H1 (cell line): ENCODE results near the gene PALM. TPM values are rescaled to one million over a fixed set of nuclear protein-coding genes. Genes with fewer than 3 reads are reported as not detected.

Experiments
- CTCF ChIA-PET: fragments of 300-600 bp; sonication (Branson Sonifier 250); formaldehyde crosslinking; loops from one replicate; lab custom pipeline; 2021; ENCODE audit not compliant: partially characterized antibody; lab: Charles Lee
- POLR2A ChIA-PET: fragments of 300-600 bp; sonication (Branson Sonifier 250); formaldehyde crosslinking; loops from one replicate; lab custom pipeline; 2021; ENCODE audit warnings: inconsistent platforms; ENCODE audit not compliant: partially characterized antibody; lab: Charles Lee
- DNase-seq, 2 experiments: peaks; one replicate each; pipeline versions ENCODE4 v3.0.0 to v3.0.0-alpha.2; 2010 to 2022; ENCODE audit warnings: low spot score in 2 of 2, low read depth in 1 of 2, mixed read lengths in 1 of 2
- FAIRE-seq: peaks from 2 replicates; lab custom pipeline; 2011; peaks lifted over from hg19 to GRCh38; lab: Jason Lieb, UNC
- H2AFZ ChIP-seq: 2 replicates; pipeline ENCODE4 v1.8.1; 2012; ENCODE audit warnings: low read length, inconsistent platforms
- H2AK5ac ChIP-seq: 2 replicates; pipeline ENCODE4 v1.6.1; 2013; ENCODE audit warnings: low read depth, low read length
- H2BK120ac ChIP-seq: replicated peaks from 2 replicates; pipeline ENCODE3; 2013; ENCODE audit warnings: low read depth, low read length, inconsistent platforms
- H2BK12ac ChIP-seq: 2 replicates; pipeline ENCODE4 v1.6.1; 2013; ENCODE audit warnings: low read depth, low read length
- H2BK15ac ChIP-seq: 2 replicates; pipeline ENCODE4 v1.6.1; 2013; ENCODE audit warnings: low read length
- H2BK20ac ChIP-seq: 2 replicates; pipeline ENCODE4 v1.6.1; 2013; ENCODE audit warnings: low read length
- H2BK5ac ChIP-seq: 2 replicates; pipeline ENCODE4 v1.6.1; 2013; ENCODE audit warnings: low read depth, low read length
- H3K14ac ChIP-seq: 2 replicates; pipeline ENCODE4 v1.6.1; 2013; ENCODE audit warnings: inconsistent platforms; ENCODE audit not compliant: insufficient read length
- H3K18ac ChIP-seq: 2 replicates; pipeline ENCODE4 v1.6.1; 2013; ENCODE audit warnings: low read length; ENCODE audit errors: extremely low read depth
- H3K23ac ChIP-seq: 2 replicates; pipeline ENCODE4 v1.6.1; 2013; ENCODE audit warnings: inconsistent platforms; ENCODE audit not compliant: insufficient read length
- H3K23me2 ChIP-seq: 2 replicates; pipeline ENCODE4 v1.6.1; 2013; ENCODE audit warnings: low read depth, low read length
- H3K27ac ChIP-seq: 2 replicates; pipeline ENCODE4 v1.6.1; 2011; ENCODE audit warnings: low read depth, low read length, inconsistent platforms
- H3K27me3 ChIP-seq, 4 experiments: replicated peaks in 1 of 4; 1 replicate in 1 of 4; 2 replicates in 3 of 4; pipeline versions ENCODE4 v1.6.1 to v1.8.1; 2011 to 2013; ENCODE audit warnings: low read length in 3 of 4, mild to moderate bottlenecking in 3 of 4, inconsistent platforms in 2 of 4, mixed read lengths in 2 of 4, moderate library complexity in 1 of 4; ENCODE audit not compliant: control insufficient read depth in 3 of 4, insufficient read depth in 3 of 4; ENCODE audit errors: extremely low read depth in 1 of 4
- H3K36me3 ChIP-seq, 4 experiments: 2 replicates each; pipeline versions ENCODE4 v1.6.1 to v1.8.1; 2011 to 2013; ENCODE audit warnings: mild to moderate bottlenecking in 4 of 4, low read length in 3 of 4, moderate library complexity in 2 of 4, control low read depth in 1 of 4, inconsistent platforms in 1 of 4; ENCODE audit not compliant: insufficient read depth in 4 of 4, control insufficient read depth in 2 of 4
- H3K4ac ChIP-seq: replicated peaks from 2 replicates; pipeline ENCODE3; 2013; ENCODE audit warnings: low read length, low read depth, mixed read lengths, inconsistent platforms; ENCODE audit not compliant: insufficient read length
- H3K4me1 ChIP-seq, 4 experiments: replicated peaks in 1 of 4; 1 replicate in 1 of 4; 2 replicates in 3 of 4; pipeline versions ENCODE4 v1.6.1 to v1.8.1; 2011 to 2013; ENCODE audit warnings: low read length in 3 of 4, inconsistent platforms in 2 of 4, mixed read lengths in 1 of 4; ENCODE audit not compliant: insufficient read depth in 4 of 4, control insufficient read depth in 3 of 4
- H3K4me2 ChIP-seq, 2 experiments: 2 replicates each; pipeline versions ENCODE4 v1.6.1 to v1.8.1; 2011 to 2013; ENCODE audit warnings: low read depth in 2 of 2, low read length in 2 of 2, control low read depth in 1 of 2, inconsistent platforms in 1 of 2, mild to moderate bottlenecking in 1 of 2; ENCODE audit not compliant: insufficient read depth in 1 of 2
- H3K4me3 ChIP-seq, 4 experiments: fragments of 200-600, 300-600 bp in 1 of 4; sonication (generic), shearing (Covaris generic), sonication (Bioruptor Twin) in 1 of 4; 2 replicates each; pipeline versions ENCODE4 v1.5.1 to v1.8.1; 2011 to 2016; ENCODE audit warnings: low read length in 4 of 4, low read depth in 3 of 4, control low read depth in 2 of 4, inconsistent platforms in 2 of 4, mild to moderate bottlenecking in 2 of 4, mixed read lengths in 1 of 4, moderate library complexity in 1 of 4; ENCODE audit not compliant: insufficient read depth in 2 of 4; ENCODE audit errors: extremely low read depth in 1 of 4
- H3K56ac ChIP-seq: replicated peaks from 2 replicates; pipeline ENCODE3; 2013; ENCODE audit warnings: low read depth, mild to moderate bottlenecking, mixed read lengths, low read length, inconsistent platforms; ENCODE audit not compliant: insufficient read length
- H3K79me1 ChIP-seq: 2 replicates; pipeline ENCODE4 v1.6.1; 2013; ENCODE audit warnings: low read depth, low read length, control low read depth
- H3K79me2 ChIP-seq, 2 experiments: 2 replicates each; pipeline versions ENCODE4 v1.6.1 to v1.8.1; 2012 to 2013; ENCODE audit warnings: low read length in 2 of 2, mild to moderate bottlenecking in 2 of 2, inconsistent platforms in 1 of 2; ENCODE audit not compliant: insufficient read depth in 2 of 2, control insufficient read depth in 1 of 2
- H3K9ac ChIP-seq, 4 experiments: replicated peaks in 1 of 4; 1 replicate in 1 of 4; 2 replicates in 3 of 4; pipeline versions ENCODE4 v1.6.1 to v1.8.1; 2011 to 2013; ENCODE audit warnings: low read depth in 3 of 4, low read length in 3 of 4, control low read depth in 2 of 4, mild to moderate bottlenecking in 2 of 4, moderate library complexity in 2 of 4, inconsistent platforms in 1 of 4; ENCODE audit errors: extremely low read depth in 1 of 4
- H3K9me3 ChIP-seq, 2 experiments: 2 replicates each; pipeline versions ENCODE4 v1.6.1 to v1.8.1; 2012 to 2013; ENCODE audit warnings: mild to moderate bottlenecking in 2 of 2, moderate library complexity in 2 of 2, control low read depth in 1 of 2, inconsistent platforms in 1 of 2, low read depth in 1 of 2, low read length in 1 of 2, mixed read lengths in 1 of 2; ENCODE audit not compliant: insufficient read depth in 2 of 2
- H4K20me1 ChIP-seq, 2 experiments: replicated peaks in 1 of 2; 2 replicates each; pipeline versions ENCODE3 to v1.8.1; 2011 to 2013; ENCODE audit warnings: inconsistent platforms in 2 of 2, low read length in 2 of 2, mild to moderate bottlenecking in 1 of 2; ENCODE audit not compliant: insufficient read depth in 2 of 2, control insufficient read depth in 1 of 2
- H4K5ac ChIP-seq: 2 replicates; pipeline ENCODE4 v1.6.1; 2013; ENCODE audit warnings: low read length, low read depth, mixed read lengths, inconsistent platforms; ENCODE audit not compliant: insufficient read length
- H4K8ac ChIP-seq: 2 replicates; pipeline ENCODE4 v1.8.0; 2013; ENCODE audit warnings: mild to moderate bottlenecking, moderate library complexity, low read length, inconsistent platforms; ENCODE audit not compliant: insufficient read depth; ENCODE audit errors: extremely low read depth
- H4K91ac ChIP-seq: replicated peaks from 2 replicates; pipeline ENCODE3; 2013; ENCODE audit warnings: low read length, mixed read lengths, inconsistent platforms; ENCODE audit not compliant: insufficient read length
- ATF3 ChIP-seq: IDR thresholded peaks from 2 replicates; pipeline ENCODE4 v1.6.1; 2011; ENCODE audit warnings: low read depth, mild to moderate bottlenecking, low read length; ENCODE audit not compliant: insufficient read depth
- CEBPB ChIP-seq: IDR thresholded peaks from 2 replicates; pipeline ENCODE4 v1.6.1; 2012; ENCODE audit warnings: low read depth, low read length
- CREB1 ChIP-seq: IDR thresholded peaks from 2 replicates; pipeline ENCODE4 v1.6.1; 2012; ENCODE audit warnings: inconsistent platforms
- CTBP2 ChIP-seq: IDR thresholded peaks from 2 replicates; pipeline ENCODE4 v1.7.0; 2011; ENCODE audit warnings: borderline replicate concordance, mild to moderate bottlenecking, moderate library complexity, mixed read lengths, low read length; ENCODE audit not compliant: insufficient read depth, insufficient read length
- GTF2F1 ChIP-seq: IDR thresholded peaks from 2 replicates; pipeline ENCODE4 v1.6.1; 2012; ENCODE audit warnings: low read depth, low read length, improper control_type of control experiment, borderline replicate concordance
- POLR2A ChIP-seq, 2 experiments: IDR thresholded peaks; 1 replicate in 1 of 2; 2 replicates in 1 of 2; pipeline ENCODE4 v1.6.1; 2011; ENCODE audit warnings: low read depth in 2 of 2, low read length in 2 of 2, mild to moderate bottlenecking in 2 of 2; ENCODE audit errors: control extremely low read depth in 1 of 2
- POLR2AphosphoS5 ChIP-seq: IDR thresholded peaks from 2 replicates; pipeline ENCODE4 v1.6.1; 2011; ENCODE audit warnings: low read depth, low read length
- TAF1 ChIP-seq: IDR thresholded peaks from 2 replicates; pipeline ENCODE4 v1.6.1; 2011; ENCODE audit warnings: mild to moderate bottlenecking, low read depth, low read length
- USF2 ChIP-seq: IDR thresholded peaks from 2 replicates; pipeline ENCODE4 v1.6.1; 2011; ENCODE audit warnings: low read length, improper control_type of control experiment
- WGBS, 2 experiments: shearing (Covaris generic) in 1 of 2; methylation state at CpG; one replicate each; pipeline versions ENCODE4 v1.1.6 to v1.1.7; 2013 to 2015; ENCODE audit warnings: low lambda C conversion rate in 2 of 2, mixed read lengths in 2 of 2, inconsistent platforms in 1 of 2, low coverage in 1 of 2, missing lambda C conversion rate in 1 of 2; ENCODE audit not compliant: insufficient replicate concordance in 2 of 2, insufficient coverage in 1 of 2, insufficient read length in 1 of 2; ENCODE audit errors: extremely low coverage in 1 of 2, missing lambda C conversion rate in 1 of 2; 5-methylcytosine and 5-hydroxymethylcytosine counted together
- polyA plus RNA-seq, 7 experiments: library from polyadenylated mRNA; depleted of rRNA in 3 of 7; stranded (reverse) in 5 of 7; unstranded in 2 of 7; fragments of >200 nt in 5 of 7; fragments of 200-250 nt in 2 of 7; gene quantifications; 1 replicate in 5 of 7; 2 replicates in 1 of 7; 4 replicates in 1 of 7; pipeline versions ENCODE4 v1.2.1 to v1.2.3, GENCODE V29; 2011 to 2013; ENCODE audit warnings: missing spikeins in 2 of 7, mixed read lengths in 2 of 7
- total RNA-seq: library from RNA; stranded (reverse); fragmentation: NEBNext Ultra II Directional; extraction: Animal tissue kit (Norgen Biotek cat#: 25700); gene quantifications from 2 replicates; pipeline ENCODE4 v1.2.1, GENCODE V29; 2021

Gene PALM
- total and polyA plus RNA-seq, 2 of the 8 experiments (the other 6 are each of a cell fraction or from before 2014, with no cell fraction given), result 5.7 to 16.5 TPM

GRCh38 chr19:680287-681028 lies 28.3 kb upstream of the PALM start:
- H2BK5ac ChIP-seq, result peak overlapping the region; percentile 97
- peak overlapping the region; percentile 90; the same call in 1 of the 2 replicates for H2AFZ ChIP-seq
- H3K4me3 ChIP-seq, result peak overlapping the region; percentile 61 to 97 (median 66)
- H3K56ac ChIP-seq, result peak overlapping the region; percentile 62
- ChIA-PET POLR2A (interaction anchor here (0.6 to 2.4 kb wide), 10 partner anchors 10 to 121 kb away, joined by 3 to 11 read pairs (median 4); partner anchors contain the start of genes BSG, PALM and PRSS57), CTCF (interaction anchor here (0.8 to 1.8 kb wide), 6 partner anchors 23 to 54 kb away, joined by 4 to 5 read pairs (median 4); no protein-coding TSS in a partner anchor)
- DNase-seq (peak; percentile 99), FAIRE-seq (no peak)
- H3K27me3 ChIP-seq, result peaks cover 0 to 16% (median 10%) of the 10 kb centered on the region in 4 experiments; a peak in 5 of 7 replicates
- H3K4me2 ChIP-seq, result peak overlapping the region; percentile 70 to 90
- no peak overlapping the region for H3K23ac ChIP-seq
- H3K18ac ChIP-seq, result peak overlapping the region; percentile 87
- H3K9me3 ChIP-seq, result no peaks in the 10 kb centered on the region
- H3K14ac ChIP-seq, result no peak overlapping the region
- H3K79me1 ChIP-seq, result 0 out of 2 replicates have a peak, but pooled peaks cover 3% of the 10 kb centered on the region
- H4K20me1 ChIP-seq, result peaks cover 0 to 7% of the 10 kb centered on the region in 2 experiments
- peak overlapping the region; percentile 91 for H3K27ac ChIP-seq
- no peak overlapping the region for H2AK5ac ChIP-seq
- peak overlapping the region; percentile 54 for H4K91ac ChIP-seq
- 0% methylated on average over 20 of the region's 70 CpGs; no CpG with 5 or more reads in 1 of the 2 experiments for WGBS, 2 experiments
- no peak overlapping the region for H3K4ac ChIP-seq
- H2BK120ac ChIP-seq, result peak overlapping the region; percentile 79
- H3K36me3 ChIP-seq, result no peaks in the 10 kb centered on the region
- peaks cover 0 to 10% (median 1%) of the 10 kb centered on the region in 4 experiments; a peak in 4 of 7 replicates for H3K4me1 ChIP-seq
- no peaks in the 10 kb centered on the region for H3K79me2 ChIP-seq
- H3K9ac ChIP-seq, result peak overlapping the region; percentile 46 to 90 (median 60); a peak in 6 of 7 replicates
- H2BK20ac ChIP-seq, result no peak overlapping the region
- peak overlapping the region; percentile 98 for H4K5ac ChIP-seq
- peak overlapping the region; percentile 80; the same call in 1 of the 2 replicates for H2BK12ac ChIP-seq
- H4K8ac ChIP-seq, result peak overlapping the region; percentile 78
- peaks cover 6% of the 10 kb centered on the region; the same call in 1 of the 2 replicates for H3K23me2 ChIP-seq
- no peak overlapping the region for H2BK15ac ChIP-seq
- TF ChIP-seq CTBP2, result no peak
- no peak for TF ChIP-seq GTF2F1
- TF ChIP-seq POLR2AphosphoS5, result peak; percentile 31; the same call in 1 of the 2 replicates
- peak; percentile 80 for TF ChIP-seq CREB1
- peak; percentile 55 for TF ChIP-seq USF2
- peak in 1 of 2 experiments; percentile 57; a peak in 1 of 3 replicates for TF ChIP-seq POLR2A (IDR thresholded peaks at IDR 0.05; ENCODE audit: control extremely low read depth in 1 of 2, low read depth in 2 of 2, low read length in 2 of 2)
- no peak for TF ChIP-seq CEBPB
- peak; percentile 37 for TF ChIP-seq TAF1
- 0 out of 2 replicates have a peak, but pooled peaks have one; percentile 33 for TF ChIP-seq ATF3
